Caco-2 (cell line): Measurements from ENCODE around the gene NDC1. TPM values are rescaled to one million over a fixed set of nuclear protein-coding genes. Genes with fewer than 3 reads are reported as not detected.

Source experiments
- BruUV-seq: library from RNA; stranded (reverse); fragments of 400-500 nt; replicated peaks from 2 replicates; lab custom pipeline; 2021; lab: Mats Ljungman, UMichigan
- CTCF ChIA-PET: fragments of 300-600 bp; sonication (Branson Sonifier 250); formaldehyde crosslinking; loops from one replicate; lab custom pipeline; 2022; ENCODE audit warnings: antibody characterized with exemption; lab: Charles Lee
- POLR2A ChIA-PET: fragments of 300-600 bp; sonication (Branson Sonifier 250); formaldehyde crosslinking; loops from one replicate; lab custom pipeline; 2022; ENCODE audit warnings: antibody characterized with exemption; lab: Charles Lee
- DNase-seq, 2 experiments: peaks; one replicate each; pipeline versions ENCODE4 v3.0.0 to v3.0.0-alpha.2; 2020 to 2022
- H3K27me3 ChIP-seq: replicated peaks from 2 replicates; pipeline ENCODE4 v1.6.0; 2011; ENCODE audit warnings: low read length; ENCODE audit not compliant: control insufficient read depth, insufficient read depth
- H3K36me3 ChIP-seq: 2 replicates; pipeline ENCODE4 v1.5.1; 2011; ENCODE audit warnings: low read length; ENCODE audit not compliant: control insufficient read depth, insufficient read depth
- H3K4me1 ChIP-seq: fragments of 250-450 bp; sonication (Bioruptor Pico); 2 replicates; pipeline ENCODE4 v1.5.1; 2020; ENCODE audit warnings: mild to moderate bottlenecking
- H3K4me3 ChIP-seq: 2 replicates; pipeline ENCODE4 v1.5.1; 2011; ENCODE audit warnings: low read depth, mild to moderate bottlenecking, control low read depth, low read length
- H3K9me3 ChIP-seq: fragments of 250-450 bp; sonication (Bioruptor Pico); 2 replicates; pipeline ENCODE4 v1.5.1; 2020; ENCODE audit warnings: mild to moderate bottlenecking, moderate library complexity
- H3K27ac Mint-ChIP-seq: one replicate; pipeline ENCODE4 v1.8.0; 2022; ENCODE audit warnings: mixed read lengths; ENCODE audit not compliant: unreplicated experiment
- H3K27me3 Mint-ChIP-seq: one replicate; pipeline ENCODE4 v1.8.0; 2022; ENCODE audit warnings: mixed read lengths; ENCODE audit not compliant: insufficient read depth, unreplicated experiment
- H3K36me3 Mint-ChIP-seq: one replicate; pipeline ENCODE4 v1.8.0; 2022; ENCODE audit warnings: mild to moderate bottlenecking, mixed read lengths; ENCODE audit not compliant: insufficient read depth, unreplicated experiment
- H3K4me1 Mint-ChIP-seq: one replicate; pipeline ENCODE4 v1.8.0; 2022; ENCODE audit warnings: low read depth, mixed read lengths; ENCODE audit not compliant: unreplicated experiment
- H3K4me3 Mint-ChIP-seq: one replicate; pipeline ENCODE4 v1.8.0; 2022; ENCODE audit warnings: mild to moderate bottlenecking, moderate library complexity, mixed read lengths; ENCODE audit not compliant: unreplicated experiment
- H3K9me3 Mint-ChIP-seq: one replicate; pipeline ENCODE4 v1.8.0; 2022; ENCODE audit warnings: mixed read lengths; ENCODE audit not compliant: unreplicated experiment
- intact Hi-C: fragments of 100-400 bp; cut with micrococcal nuclease; formaldehyde crosslinking; loops from one replicate; pipeline ENCODE4 v1.10.0; 2022; ENCODE audit not compliant: unreplicated experiment
- total RNA-seq: library from RNA; stranded (reverse); gene quantifications from 2 replicates; pipeline ENCODE4 v1.2.3, GENCODE V29; 2022
- TF ChIP-seq, protein P1 (sequence below), 2 experiments: fragments of 200-600 bp in 1 of 2; IDR thresholded peaks; 1 replicate in 1 of 2; 2 replicates in 1 of 2; pipeline versions ENCODE4 v1.5.1 to v1.8.0; 2011 to 2022; ENCODE audit warnings: antibody characterized with exemption in 1 of 2, control low read depth in 1 of 2, inconsistent platforms in 1 of 2, low read depth in 1 of 2, low read length in 1 of 2, mild to moderate bottlenecking in 1 of 2, moderate library complexity in 1 of 2; ENCODE audit not compliant: insufficient read depth in 1 of 2, severe bottlenecking in 1 of 2, unreplicated experiment in 1 of 2

The NDC1 gene
- total RNA-seq, 1 experiment from 2014 or later, result 28.8 TPM

- Mint-ChIP-seq H3K9me3 (no peaks in the 10 kb centered on the region), H3K27me3 (peaks cover 2% of the 10 kb centered on the region), H3K4me1 (no peaks in the 10 kb centered on the region), H3K27ac (no peak overlapping the region), H3K4me3 (no peak overlapping the region), H3K36me3 (peaks cover 14% of the 10 kb centered on the region)
- ChIA-PET CTCF (no interaction called here), POLR2A (no interaction called here)
- no peaks in the 10 kb centered on the region for H3K4me1 ChIP-seq
- no peaks in the 10 kb centered on the region for H3K36me3 ChIP-seq
- H3K27me3 ChIP-seq, result no peaks in the 10 kb centered on the region
- DNase-seq, result no peak
- H3K9me3 ChIP-seq, result no peaks in the 10 kb centered on the region
- intact Hi-C loops, result no loop called here
- no peak overlapping the region for H3K4me3 ChIP-seq
- BruUV-seq, result no TSS peak
- TF ChIP-seq, protein P1, sequence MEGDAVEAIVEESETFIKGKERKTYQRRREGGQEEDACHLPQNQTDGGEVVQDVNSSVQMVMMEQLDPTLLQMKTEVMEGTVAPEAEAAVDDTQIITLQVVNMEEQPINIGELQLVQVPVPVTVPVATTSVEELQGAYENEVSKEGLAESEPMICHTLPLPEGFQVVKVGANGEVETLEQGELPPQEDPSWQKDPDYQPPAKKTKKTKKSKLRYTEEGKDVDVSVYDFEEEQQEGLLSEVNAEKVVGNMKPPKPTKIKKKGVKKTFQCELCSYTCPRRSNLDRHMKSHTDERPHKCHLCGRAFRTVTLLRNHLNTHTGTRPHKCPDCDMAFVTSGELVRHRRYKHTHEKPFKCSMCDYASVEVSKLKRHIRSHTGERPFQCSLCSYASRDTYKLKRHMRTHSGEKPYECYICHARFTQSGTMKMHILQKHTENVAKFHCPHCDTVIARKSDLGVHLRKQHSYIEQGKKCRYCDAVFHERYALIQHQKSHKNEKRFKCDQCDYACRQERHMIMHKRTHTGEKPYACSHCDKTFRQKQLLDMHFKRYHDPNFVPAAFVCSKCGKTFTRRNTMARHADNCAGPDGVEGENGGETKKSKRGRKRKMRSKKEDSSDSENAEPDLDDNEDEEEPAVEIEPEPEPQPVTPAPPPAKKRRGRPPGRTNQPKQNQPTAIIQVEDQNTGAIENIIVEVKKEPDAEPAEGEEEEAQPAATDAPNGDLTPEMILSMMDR (IDR thresholded peaks at IDR 0.05; ENCODE audit: insufficient read depth in 1 of 2, low read depth in 1 of 2, low read length in 1 of 2, severe bottlenecking in 1 of 2, unreplicated experiment in 1 of 2), result no peak
Measured at GRCh38 chr1:53850082-53850673, 12.1 kb upstream of the NDC1 start.

- no peaks in the 10 kb centered on the region for H3K27me3 ChIP-seq
- Mint-ChIP-seq H3K9me3 (no peaks in the 10 kb centered on the region), H3K4me1 (no peaks in the 10 kb centered on the region), H3K27ac (no peak overlapping the region), H3K36me3 (peaks cover 14% of the 10 kb centered on the region), H3K27me3 (peaks cover 2% of the 10 kb centered on the region), H3K4me3 (no peak overlapping the region)
- DNase-seq, result no peak
- TF ChIP-seq, protein P1 (IDR thresholded peaks at IDR 0.05; ENCODE audit: insufficient read depth in 1 of 2, low read depth in 1 of 2, low read length in 1 of 2, severe bottlenecking in 1 of 2, unreplicated experiment in 1 of 2), result no peak
- H3K4me3 ChIP-seq, result no peak overlapping the region
- no peaks in the 10 kb centered on the region for H3K9me3 ChIP-seq
- no peaks in the 10 kb centered on the region for H3K36me3 ChIP-seq
- ChIA-PET CTCF (no interaction called here), POLR2A (no interaction called here)
- H3K4me1 ChIP-seq, result no peaks in the 10 kb centered on the region
- intact Hi-C loops, result no loop called here
- BruUV-seq, result no TSS peak
Measured at GRCh38 chr1:53847980-53848379, 9.9 kb upstream of the NDC1 start.

DNA sequence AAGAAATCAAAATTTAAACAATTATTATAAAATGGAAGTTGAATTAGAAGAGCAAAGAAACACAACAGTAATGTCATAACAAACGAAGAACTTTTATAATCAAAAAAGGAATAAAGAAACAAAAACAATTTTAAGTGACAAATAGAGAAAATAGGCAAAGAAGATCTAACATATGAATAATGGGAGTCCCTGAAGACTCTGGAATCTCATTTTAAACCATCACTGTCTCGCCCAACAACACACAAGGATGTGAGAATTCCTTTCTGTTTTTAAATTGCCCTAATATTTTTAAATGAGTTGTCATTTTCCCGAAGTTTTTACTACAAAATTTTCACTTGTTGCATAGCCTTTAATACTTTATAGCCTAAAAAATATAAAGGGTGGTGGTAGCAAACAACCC, 4.3 kb upstream of the NDC1 start:
- Mint-ChIP-seq H3K36me3 (no peaks in the 10 kb centered on the region), H3K27me3 (no peaks in the 10 kb centered on the region), H3K4me1 (no peaks in the 10 kb centered on the region), H3K4me3 (no peak overlapping the region), H3K27ac (no peak overlapping the region), H3K9me3 (no peaks in the 10 kb centered on the region)
- no peak overlapping the region for H3K4me3 ChIP-seq
- H3K9me3 ChIP-seq, result no peaks in the 10 kb centered on the region
- intact Hi-C loops, result no loop called here
- no peaks in the 10 kb centered on the region for H3K36me3 ChIP-seq
- BruUV-seq, result no TSS peak
- ChIA-PET CTCF (no interaction called here), POLR2A (no interaction called here)
- H3K27me3 ChIP-seq, result no peaks in the 10 kb centered on the region
- TF ChIP-seq, protein P1 (IDR thresholded peaks at IDR 0.05; ENCODE audit: insufficient read depth in 1 of 2, low read depth in 1 of 2, low read length in 1 of 2, severe bottlenecking in 1 of 2, unreplicated experiment in 1 of 2), result no peak
- no peak for DNase-seq
- H3K4me1 ChIP-seq, result no peaks in the 10 kb centered on the region
